Adrenal gland (tissue), 5 donors: ENCODE measurements around the gene MAP4.

Source experiments
- CTCF ChIP-seq, 6 experiments: fragments of 450-650 bp in 4 of 6; fragments of 200-600 bp in 2 of 6; sonication (generic) in 1 of 6; IDR thresholded peaks; 1 replicate in 5 of 6; 2 replicates in 1 of 6; pipeline versions ENCODE4 v1.5.1 to v1.8.0; 2016 to 2021; ENCODE audit warnings: antibody characterized with exemption in 6 of 6, mild to moderate bottlenecking in 2 of 6, moderate library complexity in 1 of 6
- POLR2A ChIP-seq, 2 donors: fragments of 450-650 bp; IDR thresholded peaks; one replicate each; pipeline ENCODE4 v1.6.1; 2017; ENCODE audit warnings: antibody characterized with exemption in 2 of 2, mild to moderate bottlenecking in 2 of 2, moderate library complexity in 1 of 2
- donor health status: DM: no; HTN: no; CAD: no.

- no peak for TF ChIP-seq POLR2A (IDR thresholded peaks at IDR 0.05)
- TF ChIP-seq CTCF (IDR thresholded peaks at IDR 0.05): no peak
Observed at GRCh38 chr3:47890126-47890827, 125.9 kb downstream of the MAP4 start.
